Stimulated activated CD4-positive, alpha-beta T cell treated with anti-CD3 and anti-CD28 coated beads, Interleukin-1b, Interleukin-23, amount 100 ng/mL, for 24 hours (primary cell): Measurements from ENCODE around the gene SRSF3.
"Not testable (repeated sequence)": the region's sequence is repeated elsewhere in the genome, so short reads cannot be mapped to it uniquely, and the experiment has no call there.

Experiments
- DNase-seq, 4 experiments: peaks; one replicate each; pipeline ENCODE4 v3.0.0-alpha.2; 2020; ENCODE audit warnings: low read depth in 4 of 4, low spot score in 1 of 4

SRSF3 gene

DNA sequence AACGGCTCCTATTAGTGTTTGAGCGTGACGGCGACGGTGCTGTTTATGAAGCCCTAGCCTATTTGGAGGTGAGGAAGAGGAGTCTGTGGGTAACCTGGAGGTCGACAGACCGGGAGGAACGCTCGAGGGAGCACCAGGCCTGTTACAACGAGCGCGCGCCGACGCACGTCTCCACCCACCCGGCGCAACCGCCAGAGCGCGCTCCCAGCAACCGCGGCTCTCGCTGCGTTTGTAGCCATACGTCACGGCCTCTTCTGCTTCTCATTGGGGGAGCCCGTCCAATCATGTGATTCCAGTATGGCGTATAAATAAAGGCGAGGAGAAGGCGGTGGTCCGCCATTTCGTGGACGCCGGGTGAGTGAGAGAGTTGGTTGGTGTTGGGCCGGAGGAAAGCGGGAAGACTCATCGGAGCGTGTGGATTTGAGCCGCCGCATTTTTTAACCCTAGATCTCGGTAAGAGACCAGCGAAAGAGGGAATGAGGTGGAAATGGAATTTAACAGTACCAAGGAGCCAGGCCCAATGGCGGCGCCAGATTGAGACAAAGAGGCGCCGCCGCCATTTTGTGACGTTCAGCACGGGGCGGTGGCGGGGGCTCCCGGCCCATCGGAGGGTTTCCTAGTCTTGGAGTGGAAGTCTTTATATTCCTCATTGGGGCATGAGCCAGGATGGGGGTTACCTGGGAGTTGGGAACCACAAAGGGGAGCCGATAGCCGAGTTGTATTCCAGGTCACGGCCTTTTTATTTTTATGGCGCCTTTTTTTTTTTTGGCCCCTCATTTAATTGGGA lies at the start of gene SRSF3:
TSS of gene SRSF3 (plus strand) at position 334 of the 787 bp plus-strand sequence. CDS start 2,401 bp downstream, outside the sequence.
- peak; percentile 75 to 92 (median 88) for DNase-seq

DNA sequence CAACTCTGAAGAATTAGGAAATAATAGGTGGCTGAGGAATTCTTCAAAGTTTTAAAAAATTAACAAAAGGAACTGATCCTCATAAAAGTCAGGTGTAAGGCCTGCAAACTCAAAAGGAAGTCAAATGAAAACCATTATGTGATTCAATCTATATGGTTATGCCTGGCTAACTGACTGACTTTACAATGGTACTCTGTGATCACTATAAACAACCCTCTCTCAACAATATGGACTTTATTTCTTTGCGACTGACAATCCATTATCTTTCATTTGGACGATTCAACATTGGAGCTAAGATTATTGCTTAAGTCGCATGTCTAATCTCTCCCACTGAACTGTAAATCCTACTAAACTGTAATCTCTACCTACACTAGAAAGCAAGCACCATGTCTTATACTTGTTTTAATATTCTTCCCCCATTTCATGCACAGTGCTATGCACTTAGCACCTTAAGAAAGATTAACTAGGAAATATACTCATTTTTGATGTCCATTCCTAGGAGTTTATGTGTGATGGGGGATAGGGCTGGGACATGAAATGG lies 48.3 kb upstream of the SRSF3 start:
- DNase-seq: no peak

DNA sequence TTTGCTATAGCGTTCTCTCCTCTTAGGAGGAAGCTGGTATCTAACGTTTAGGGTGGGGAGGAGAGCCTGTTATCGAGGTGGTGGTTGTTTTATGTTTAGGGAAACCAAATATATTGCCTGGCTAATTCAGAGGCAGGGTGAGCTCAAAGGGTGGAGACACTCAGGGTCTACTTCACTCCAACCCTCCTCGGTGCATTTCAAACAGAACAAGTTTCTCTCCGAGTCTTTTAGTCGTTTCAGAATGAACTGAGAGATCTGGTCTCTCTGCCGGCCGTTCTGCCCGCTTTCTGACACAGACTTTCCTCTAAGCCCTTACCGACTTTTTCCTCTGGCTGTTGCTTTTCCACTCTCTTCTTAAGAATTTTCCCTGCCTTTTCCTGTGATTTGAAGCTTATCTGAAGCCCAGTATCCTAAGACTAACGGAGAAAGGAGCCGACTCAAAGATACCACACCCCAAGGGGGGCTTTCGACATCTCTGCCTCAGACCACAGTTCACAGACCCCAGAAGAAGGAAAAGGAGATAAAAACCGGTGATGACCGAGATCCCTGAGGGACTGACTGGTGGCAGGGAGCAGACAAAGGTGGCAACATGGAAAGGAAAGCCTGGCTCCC lies 47.7 kb upstream of the SRSF3 start:
- DNase-seq: peak in 1 of 4 experiments; percentile 11

DNA sequence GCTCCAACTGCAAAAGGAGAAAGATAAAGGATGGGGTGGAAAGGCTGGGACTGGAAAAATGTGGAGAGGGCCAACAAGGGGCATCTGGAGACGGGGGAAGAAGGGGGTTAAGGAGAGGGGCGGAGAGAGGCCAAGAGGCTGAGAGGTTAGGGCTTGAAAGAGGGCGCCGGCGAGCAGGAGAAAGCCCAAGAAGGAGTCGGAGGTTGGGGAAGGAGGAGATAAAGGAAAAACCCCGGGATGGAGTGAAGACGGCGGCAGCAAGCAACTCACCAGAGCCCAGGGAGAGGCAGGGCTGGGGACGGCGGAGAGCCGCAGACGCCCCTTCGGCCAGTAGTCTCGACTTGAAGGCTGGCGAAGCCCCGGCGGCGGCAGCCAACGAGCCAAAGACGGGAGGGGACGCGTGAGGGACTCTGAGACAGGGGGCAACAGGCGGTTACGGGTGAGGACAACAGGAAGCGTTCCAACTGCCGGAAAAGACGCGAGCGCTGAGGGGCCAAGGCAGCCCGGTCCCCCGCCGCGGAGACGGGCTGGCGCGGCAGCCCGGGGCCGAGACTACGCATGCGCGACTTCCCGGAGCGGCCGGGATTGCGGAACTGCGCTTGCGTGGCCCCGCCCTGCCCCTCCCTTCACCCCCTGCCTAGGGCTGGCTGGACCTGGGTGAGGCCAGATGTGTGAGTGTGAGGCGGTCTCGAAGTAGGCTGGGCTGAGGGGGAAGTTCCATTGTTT lies 47.1 kb upstream of the SRSF3 start, which contains the start of gene STK38:
TSS of gene STK38 (minus strand) at position 560 of the 726 bp plus-strand sequence. CDS start 7,277 bp downstream, outside the sequence.
- DNase-seq: peak; percentile 89 to 92 (median 91)

DNA sequence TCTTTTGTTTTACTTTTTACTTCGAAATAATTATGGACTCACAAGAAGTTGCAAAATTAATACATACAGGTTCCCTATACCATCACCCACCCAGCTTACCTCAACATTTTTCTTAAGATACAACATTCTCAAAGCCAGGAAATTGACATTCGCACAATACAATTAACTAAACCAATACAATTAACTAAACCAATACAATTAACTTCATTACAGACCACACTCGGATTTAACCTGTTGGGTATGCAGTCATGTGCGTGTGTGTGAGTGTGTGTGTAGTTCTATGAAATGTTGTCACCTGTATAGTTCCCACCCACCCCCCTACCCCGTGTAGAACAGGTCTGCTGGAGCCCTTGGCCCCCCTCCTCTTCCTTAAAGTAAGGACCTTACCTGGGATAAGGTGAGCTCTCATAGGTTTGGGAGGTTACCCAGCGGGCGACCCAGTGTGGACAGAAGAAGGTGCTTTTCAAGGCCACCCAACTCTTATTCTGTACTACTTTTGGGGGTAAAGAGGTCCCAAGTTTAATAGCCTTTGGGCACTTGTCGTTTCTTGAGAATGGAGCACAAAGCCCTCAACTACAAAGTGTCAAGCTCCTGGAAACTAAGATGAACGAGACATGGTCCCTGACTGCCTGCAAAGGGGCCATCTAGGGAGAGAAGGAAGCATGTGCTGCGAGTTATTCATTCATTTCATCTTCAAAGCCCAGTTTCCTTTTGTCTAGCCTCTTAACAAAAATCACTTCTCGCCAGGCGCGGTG lies 46.3 kb upstream of the SRSF3 start:
- no peak for DNase-seq

DNA sequence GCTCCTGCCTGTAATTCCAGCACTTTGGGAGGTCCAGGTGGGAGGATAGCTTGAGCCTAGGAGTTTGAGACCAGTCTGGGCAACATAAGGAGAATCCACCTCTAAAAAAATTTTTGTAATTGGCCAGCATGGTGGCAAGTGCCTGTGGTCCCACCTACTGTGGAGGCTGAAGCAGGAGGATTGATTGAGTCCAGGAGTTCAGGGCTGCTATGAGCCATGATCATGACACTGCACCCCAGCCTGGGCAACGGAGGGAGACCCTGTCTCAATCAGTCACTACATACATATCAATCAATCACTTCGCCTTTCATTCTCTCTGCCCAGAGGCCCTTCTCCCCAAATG lies 45.8 kb upstream of the SRSF3 start:
- DNase-seq: no peak

DNA sequence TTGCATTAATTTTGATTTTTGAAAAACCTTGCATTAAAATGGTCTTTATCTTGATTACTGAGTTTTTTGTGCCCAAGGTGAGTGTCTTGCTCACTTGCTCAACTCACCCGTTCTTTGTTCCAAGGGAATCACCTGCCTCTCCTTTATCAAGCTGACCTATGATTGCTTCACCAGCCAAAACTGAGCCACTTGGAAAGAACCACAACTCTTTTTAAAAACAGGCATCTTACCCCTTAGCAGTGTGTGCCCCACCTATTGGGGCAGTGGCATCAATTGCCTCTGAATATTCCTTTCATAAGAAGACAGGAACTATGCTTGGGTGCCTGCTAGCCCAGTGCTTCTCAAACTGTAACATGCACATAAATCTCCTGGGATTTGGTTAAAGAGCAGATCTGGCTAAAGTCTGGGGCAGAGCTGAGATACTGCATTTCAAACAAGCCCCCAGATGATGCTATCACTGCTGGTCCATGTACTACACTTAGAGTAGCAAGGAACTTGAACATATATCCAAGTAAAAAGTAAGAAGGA lies 43.6 kb upstream of the SRSF3 start:
- no peak for DNase-seq

DNA sequence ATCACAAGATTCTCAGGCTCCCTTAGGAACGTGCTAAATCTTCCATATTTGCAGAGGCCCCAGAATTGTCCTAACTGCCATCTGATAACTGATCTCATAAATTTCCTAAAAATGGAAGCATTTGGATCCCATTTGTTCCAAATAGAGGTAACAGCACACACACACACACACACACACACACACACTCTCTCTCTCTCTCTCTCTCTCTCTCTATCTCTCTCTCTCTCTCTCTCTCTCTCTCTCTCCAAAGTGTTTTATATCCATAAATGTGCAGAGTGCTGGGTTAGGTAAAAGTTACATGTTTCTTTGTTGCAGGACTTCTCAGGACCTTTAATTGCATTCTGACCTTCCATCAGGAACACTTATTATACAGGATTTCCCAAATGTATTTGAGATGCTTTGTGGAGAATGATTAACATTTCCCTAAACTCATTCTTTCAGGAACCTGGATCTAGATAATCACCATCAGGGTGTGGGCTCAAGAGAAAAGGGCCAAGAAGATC lies 38.4 kb upstream of the SRSF3 start:
- no peak for DNase-seq

DNA sequence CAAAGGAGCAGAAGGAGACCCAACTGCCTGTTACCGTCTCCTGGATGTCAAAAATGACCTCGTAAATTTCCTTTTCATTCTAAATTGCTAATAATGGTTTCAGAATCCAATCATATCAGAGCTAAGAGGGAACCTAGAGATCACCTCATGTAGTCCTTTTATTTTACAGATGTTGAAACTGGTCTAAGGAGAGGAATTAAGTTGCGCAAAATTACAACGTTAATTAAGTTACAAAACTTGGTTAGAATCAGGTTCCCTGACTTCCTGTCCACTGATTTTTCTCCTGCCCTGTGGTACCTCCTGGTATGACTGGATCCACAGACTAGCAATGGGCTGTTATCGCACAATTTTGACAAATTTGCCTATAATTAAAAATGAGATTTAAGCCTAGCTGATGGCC lies 37.9 kb upstream of the SRSF3 start:
- DNase-seq: no peak

DNA sequence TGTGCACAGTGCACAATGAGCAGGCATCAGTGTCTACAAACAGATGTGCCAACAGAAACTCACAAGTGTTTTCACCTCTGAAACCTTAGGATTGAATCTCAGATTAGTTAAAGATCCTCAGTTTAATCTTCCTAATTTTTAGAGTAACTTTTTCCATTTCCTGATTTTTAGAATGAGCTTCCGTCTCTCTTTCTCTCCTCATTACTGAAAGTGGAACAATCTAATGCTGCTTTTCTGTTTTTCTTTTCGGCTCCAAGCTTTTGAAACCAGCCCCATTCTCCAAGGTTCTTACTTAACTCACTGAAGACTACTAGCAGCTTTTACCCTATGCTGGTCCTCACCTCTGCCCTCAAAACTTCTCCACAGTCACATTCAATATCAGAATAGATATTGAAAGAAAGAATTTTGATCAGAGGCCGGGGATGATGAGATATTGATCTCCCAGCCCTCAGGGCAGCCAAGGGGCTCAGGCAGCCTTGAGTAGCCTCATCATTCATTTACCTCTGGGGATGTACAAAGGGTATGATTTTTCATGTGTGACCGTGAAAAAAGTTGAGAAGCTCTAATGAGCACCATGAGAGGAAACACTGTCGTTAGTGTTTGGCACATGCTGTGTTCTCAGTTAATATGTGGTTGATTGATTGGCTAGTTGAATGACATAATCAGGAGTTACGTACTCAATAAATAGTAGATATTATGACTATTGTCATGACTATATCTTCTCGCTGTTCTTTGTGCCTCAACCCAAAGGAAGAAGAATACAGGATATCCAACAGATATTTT lies 35.0 kb upstream of the SRSF3 start:
- DNase-seq: no peak

DNA sequence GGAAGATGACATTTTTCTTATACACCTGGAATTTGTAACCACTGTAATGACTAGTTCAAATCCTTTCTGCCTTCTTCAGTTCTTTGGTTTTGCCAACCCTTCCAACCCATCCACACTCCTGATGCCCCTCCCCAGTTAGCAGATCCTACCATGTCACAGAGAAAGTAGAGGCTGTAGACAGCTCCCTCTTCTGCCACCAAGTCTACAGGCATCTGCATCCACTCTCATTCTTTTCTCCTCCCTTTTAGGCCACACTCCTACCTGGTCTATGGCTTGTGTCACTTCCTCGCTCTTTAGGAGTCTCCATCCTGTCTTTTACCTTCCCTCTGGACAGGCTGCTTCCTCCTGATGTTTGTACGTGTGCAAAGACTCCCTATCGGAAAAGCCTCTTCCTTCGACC lies 33.3 kb upstream of the SRSF3 start:
- no peak for DNase-seq

DNA sequence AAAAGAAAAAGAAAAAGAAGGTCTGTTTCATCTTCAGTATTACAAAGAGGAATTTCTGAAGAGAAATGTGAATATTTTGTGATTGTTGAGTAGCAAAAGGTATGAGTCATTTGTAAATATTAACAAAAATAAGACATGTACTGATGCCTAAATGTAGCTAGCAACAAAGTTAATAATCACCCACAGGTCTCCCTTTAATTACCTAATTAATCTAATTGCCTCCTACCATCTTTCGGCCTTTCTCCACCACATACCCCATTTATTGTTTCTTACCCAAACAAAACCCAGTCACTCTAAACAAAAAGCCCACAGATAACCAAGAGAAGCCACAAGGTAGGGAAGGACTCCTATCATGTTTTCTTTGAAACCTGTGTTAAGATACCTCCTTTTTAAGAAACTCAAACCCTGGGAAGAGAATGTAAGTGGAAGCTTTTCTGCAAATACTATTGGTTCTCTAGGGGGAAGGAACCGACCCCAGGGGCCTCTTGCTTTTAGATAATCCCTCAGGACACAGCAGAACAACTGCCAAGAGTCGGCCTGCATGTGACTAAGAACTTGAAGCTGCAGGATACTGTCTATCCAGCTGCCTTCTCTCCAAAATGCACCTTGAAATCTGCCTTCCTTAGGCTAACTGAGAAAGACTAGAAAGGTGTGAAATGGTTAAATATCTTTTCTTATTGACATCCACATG lies 30.8 kb upstream of the SRSF3 start:
- DNase-seq: no peak

DNA sequence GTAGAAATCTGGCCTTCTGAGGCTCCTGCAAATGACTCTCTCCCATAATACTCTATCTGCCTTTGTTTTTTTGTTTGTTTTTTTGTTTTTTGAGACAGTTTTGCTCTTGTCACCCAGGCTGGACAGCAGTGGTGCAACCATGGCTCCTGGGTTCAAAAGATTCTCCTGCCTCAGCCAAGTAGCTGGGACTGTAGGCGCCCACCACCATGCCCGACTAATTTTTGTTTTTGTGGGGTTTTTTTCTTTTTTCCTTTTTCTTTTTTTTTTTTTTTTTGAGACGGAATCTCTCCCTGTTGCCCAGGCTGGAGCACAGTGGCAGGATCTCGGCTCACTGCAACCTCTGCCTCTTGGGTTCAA lies 30.3 kb upstream of the SRSF3 start:
- no peak for DNase-seq

DNA sequence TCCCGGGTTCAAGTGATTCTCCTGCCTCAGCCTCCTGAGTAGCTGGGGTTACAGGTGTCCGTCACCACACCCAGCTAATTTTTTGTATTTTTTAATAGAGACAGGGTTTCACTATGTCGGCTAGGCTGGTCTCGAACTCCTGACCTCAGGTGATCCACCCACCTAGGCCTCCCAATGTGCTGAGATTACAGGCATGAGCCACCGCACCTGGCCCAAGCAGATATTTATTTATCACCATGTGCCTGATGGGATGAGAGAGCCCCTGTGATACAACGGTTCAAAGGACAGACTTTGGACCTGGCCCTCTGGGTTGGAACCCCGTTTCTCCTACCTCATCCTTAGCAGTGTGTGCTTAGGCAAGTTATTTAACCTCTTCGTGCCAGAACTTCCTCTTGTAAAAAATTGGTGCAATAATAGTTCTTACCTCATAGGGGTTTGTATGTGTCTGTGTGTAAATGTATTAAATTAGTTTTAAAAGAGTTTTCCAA lies 27.7 kb upstream of the SRSF3 start:
- DNase-seq: no peak

DNA sequence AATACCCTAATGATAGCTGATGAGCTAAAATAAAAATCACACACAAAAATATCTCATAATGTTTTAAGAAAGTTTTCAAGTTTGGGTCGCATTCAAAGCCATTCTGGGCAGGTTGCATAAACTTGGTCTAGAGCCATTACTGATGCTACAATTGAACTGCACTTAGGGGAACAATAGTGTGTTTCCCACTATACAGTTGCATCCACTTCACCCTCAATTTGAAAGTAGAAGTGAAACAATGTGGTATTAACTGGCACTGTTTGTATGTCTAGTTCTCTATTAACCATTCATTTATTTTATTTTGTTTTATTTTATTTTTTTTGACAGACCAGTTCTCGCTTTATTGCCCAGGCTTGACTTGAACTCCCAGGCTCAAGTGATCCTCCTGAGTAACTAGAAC lies 23.9 kb upstream of the SRSF3 start:
- no peak for DNase-seq

DNA sequence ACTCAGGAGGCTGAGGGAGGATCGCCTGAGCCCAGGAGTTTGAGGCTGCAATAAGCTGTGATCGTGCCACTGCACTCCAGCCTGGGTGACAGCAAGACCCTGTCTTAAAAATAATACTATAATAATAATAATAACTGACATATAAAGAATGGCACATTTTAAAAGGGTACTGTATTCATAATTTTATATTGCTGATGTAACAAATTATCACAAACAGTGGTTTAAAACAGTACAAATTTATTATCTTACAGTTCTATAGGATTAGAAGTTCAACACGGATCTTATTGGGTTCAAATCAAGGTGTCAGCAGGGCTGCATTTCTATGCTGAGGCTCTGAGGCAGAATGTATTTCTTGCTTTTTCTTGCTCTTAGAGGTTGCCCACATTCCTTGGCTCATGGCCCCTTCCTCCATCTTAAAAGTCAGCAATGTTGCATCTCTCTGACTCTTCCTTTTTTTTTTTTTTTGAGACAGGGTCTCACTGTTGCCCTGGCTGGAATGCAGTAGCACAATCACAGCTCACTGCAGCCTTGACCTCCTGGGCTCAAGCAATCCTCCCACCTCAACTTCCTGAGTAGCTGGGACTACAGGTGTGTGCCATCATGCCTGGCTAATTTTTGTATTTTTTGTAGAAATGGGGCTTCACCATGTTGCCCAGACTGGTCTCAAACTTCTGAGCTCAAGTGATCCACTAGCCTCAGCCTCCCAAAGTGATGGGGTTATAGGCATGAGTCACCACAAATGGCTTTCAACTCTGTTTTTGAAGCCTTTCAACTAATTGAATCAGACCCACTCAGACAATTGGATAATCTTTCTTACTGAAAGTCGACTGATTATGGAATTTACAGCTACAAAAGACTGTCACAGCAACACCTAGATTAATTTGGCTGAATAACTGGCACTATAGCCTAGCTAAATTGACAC lies 22.8 kb upstream of the SRSF3 start:
- DNase-seq: no peak

DNA sequence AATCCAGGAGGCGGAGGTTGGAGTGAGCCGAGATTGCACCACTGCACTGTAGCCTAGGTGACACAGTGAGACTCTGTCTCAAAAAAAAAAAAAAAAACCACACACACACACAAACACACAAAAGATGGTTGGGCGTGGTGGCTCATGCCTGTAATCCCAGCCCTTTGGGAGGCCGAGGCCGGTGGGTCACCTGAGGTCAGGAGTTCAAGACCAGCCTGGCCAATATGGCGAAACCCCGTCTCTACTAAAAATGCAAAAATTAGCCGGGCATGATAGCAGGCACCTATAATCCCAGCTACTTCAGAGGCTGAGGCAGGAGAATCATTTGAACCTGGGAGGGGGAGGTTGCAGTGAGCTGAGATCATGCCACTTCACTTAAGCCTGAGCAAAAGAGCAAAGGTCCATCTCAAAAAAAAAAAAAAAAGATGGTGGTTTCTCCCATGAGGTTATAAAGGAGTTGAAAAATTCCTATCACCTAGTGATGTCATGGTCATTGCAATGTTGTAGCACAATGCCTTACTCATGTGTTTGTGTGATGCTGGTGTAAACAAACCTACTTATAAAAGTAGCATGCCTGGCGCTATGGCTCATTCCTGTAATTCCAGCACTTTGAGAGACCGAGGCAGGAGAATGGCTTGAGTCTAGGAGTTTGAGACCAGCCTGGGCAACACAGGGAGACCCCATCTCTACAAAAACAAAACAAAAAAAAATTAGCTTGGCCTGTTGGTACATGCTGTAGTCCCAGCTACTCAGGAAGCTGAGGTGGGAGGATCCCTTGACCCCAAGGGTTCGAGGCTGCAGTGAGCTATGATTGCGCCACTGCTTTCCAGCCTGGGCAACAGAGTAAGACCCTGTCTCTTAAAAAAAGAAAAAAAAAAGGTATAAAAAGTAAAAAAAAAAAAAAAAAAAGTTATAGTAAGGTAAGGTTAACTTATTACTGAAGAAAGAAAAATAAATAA lies 21.5 kb upstream of the SRSF3 start:
- DNase-seq: not testable (repeated sequence)
